Lower lobe of right lung (tissue), 2 donors: ENCODE data around the gene TRERF1. TPM values are rescaled to one million over a fixed set of nuclear protein-coding genes. Genes with fewer than 3 reads are reported as not detected.

Source experiments
- ATAC-seq, 2 donors: fragments of 200-7000 bp; cut with Tn5 transposase; one replicate each; pipeline ENCODE4 v1.9.1; 2020 to 2022; ENCODE audit warnings: mild to moderate bottlenecking in 2 of 2, moderate library complexity in 2 of 2
- DNase-seq: peaks from one replicate; pipeline ENCODE4 v3.0.0-alpha.2; 2020
- H3K27ac ChIP-seq: fragments of 200-600 bp; one replicate; pipeline ENCODE4 v1.8.0; 2022
- H3K27me3 ChIP-seq: fragments of 200-600 bp; one replicate; pipeline ENCODE4 v1.8.0; 2022; ENCODE audit warnings: low read depth
- H3K36me3 ChIP-seq: fragments of 200-600 bp; one replicate; pipeline ENCODE4 v1.8.0; 2022; ENCODE audit warnings: mild to moderate bottlenecking
- H3K4me1 ChIP-seq: fragments of 200-600 bp; one replicate; pipeline ENCODE4 v1.8.0; 2022
- H3K4me3 ChIP-seq: fragments of 200-600 bp; one replicate; pipeline ENCODE4 v1.8.0; 2022; ENCODE audit warnings: mild to moderate bottlenecking
- H3K9me3 ChIP-seq: fragments of 200-600 bp; one replicate; pipeline ENCODE4 v1.8.0; 2022
- intact Hi-C: fragments of 100-400 bp; cut with DNase I; formaldehyde crosslinking; loops from one replicate; pipeline ENCODE4 v1.11.0; 2022
- total RNA-seq: library from RNA; stranded (reverse); fragmentation: NEBNext Ultra II Directional; extraction: Animal tissue kit (Norgen Biotek cat#: 25700); gene quantifications from one replicate; pipeline ENCODE4 v1.2.1, GENCODE V29; 2021
- TF ChIP-seq, protein P1 (sequence below): fragments of 200-600 bp; IDR thresholded peaks from one replicate; pipeline ENCODE4 v1.8.0; 2022; ENCODE audit warnings: antibody characterized with exemption, mild to moderate bottlenecking
- donor health status: DM: no; HTN: yes; CAD: no; lungs with severe emphysema.

TRERF1 gene
- total RNA-seq, 1 donor from 2014 or later = 5.6 TPM

DNA sequence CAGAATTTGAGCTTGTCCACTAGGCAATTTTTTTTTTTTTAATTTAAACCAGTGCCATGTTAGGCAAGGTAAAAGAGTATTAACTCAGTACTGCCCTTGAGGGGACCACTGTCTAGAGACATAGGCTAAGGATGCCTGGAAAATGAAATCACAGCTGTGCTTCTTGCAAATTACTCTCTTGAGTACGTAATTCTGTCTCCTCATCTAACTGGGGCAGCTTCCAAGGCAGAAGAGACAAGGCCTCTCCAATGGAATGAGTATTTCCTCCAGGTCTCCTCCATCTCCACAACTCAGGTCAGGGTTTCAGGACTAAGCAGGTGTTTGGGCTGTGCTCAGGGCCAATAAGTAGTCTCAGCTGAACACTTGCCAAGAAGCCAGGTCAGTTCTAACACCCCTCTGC, 200.2 kb downstream of the TRERF1 start:
- ATAC-seq (peak in 1 of 2 donors; percentile 18), DNase-seq (no peak)
- H3K4me3 ChIP-seq = no peak overlapping the region
- intact Hi-C loops = no loop called here
- H3K36me3 ChIP-seq = peaks cover 18% of the 10 kb centered on the region
- no peak overlapping the region for H3K27ac ChIP-seq
- TF ChIP-seq, protein P1, sequence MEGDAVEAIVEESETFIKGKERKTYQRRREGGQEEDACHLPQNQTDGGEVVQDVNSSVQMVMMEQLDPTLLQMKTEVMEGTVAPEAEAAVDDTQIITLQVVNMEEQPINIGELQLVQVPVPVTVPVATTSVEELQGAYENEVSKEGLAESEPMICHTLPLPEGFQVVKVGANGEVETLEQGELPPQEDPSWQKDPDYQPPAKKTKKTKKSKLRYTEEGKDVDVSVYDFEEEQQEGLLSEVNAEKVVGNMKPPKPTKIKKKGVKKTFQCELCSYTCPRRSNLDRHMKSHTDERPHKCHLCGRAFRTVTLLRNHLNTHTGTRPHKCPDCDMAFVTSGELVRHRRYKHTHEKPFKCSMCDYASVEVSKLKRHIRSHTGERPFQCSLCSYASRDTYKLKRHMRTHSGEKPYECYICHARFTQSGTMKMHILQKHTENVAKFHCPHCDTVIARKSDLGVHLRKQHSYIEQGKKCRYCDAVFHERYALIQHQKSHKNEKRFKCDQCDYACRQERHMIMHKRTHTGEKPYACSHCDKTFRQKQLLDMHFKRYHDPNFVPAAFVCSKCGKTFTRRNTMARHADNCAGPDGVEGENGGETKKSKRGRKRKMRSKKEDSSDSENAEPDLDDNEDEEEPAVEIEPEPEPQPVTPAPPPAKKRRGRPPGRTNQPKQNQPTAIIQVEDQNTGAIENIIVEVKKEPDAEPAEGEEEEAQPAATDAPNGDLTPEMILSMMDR = no peak
- peaks cover 11% of the 10 kb centered on the region for H3K4me1 ChIP-seq
- no peaks in the 10 kb centered on the region for H3K9me3 ChIP-seq
- H3K27me3 ChIP-seq = no peaks in the 10 kb centered on the region

DNA sequence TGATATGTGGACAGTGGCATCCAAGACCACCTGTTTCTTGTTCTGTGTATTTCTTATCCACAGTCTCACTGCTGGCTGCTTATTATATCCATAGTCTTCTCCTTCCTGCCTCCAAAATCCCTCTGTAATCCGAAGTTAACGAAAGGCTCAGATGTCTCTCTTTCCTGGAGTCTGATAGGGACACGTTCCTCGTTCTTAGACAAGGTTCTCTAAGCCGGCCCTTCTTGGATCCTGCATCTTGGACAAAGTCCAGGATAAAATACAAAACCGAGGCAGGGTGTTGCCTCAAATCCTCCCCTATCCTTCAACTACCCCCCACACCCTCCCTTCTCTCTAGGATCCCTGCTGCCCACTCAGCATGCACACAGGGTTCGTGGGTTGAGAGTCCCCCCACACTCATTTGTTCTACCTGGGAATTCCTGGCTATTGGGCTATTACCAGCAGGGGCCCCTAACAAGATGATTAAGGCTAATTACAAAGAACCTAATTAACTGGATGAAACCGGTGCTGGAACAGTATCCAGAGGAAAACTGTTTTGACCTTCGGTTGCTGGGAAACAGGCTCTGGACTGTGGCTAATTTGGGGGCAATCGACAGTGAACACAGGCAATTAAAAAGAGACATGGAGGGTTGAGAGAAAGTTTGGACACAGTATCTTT, 201.3 kb downstream of the TRERF1 start:
- H3K9me3 ChIP-seq = no peaks in the 10 kb centered on the region
- intact Hi-C loops = no loop called here
- no peak overlapping the region for H3K4me3 ChIP-seq
- peaks cover 11% of the 10 kb centered on the region for H3K4me1 ChIP-seq
- TF ChIP-seq, protein P1 = no peak
- H3K36me3 ChIP-seq = peaks cover 18% of the 10 kb centered on the region
- DNase-seq (no peak), ATAC-seq (no peak)
- H3K27me3 ChIP-seq = no peaks in the 10 kb centered on the region
- H3K27ac ChIP-seq = no peak overlapping the region

DNA sequence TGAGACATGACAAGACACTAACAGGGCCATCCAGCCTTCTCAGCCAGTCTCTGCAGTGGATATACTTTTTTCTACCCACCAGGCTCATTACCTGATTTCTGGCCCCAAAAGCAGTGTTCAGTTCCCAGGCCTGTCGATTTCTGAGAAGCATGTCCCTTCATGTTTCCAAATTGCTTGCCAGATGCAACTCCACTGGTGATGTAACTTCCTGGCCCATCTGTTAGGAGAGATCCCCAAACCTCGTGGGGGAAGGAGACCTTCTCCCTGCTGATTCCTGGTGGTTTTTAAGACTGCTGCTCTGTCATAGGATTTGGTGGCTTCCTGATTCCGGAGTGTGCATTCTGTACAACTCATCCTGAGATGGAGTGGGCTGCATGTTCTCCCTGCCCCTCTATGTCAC, 202.4 kb downstream of the TRERF1 start:
- TF ChIP-seq, protein P1 = no peak
- Histone ChIP-seq H3K4me1 (peaks cover 11% of the 10 kb centered on the region), H3K36me3 (peaks cover 18% of the 10 kb centered on the region), H3K27me3 (no peaks in the 10 kb centered on the region), H3K4me3 (no peak overlapping the region), H3K9me3 (no peaks in the 10 kb centered on the region), H3K27ac (no peak overlapping the region)
- intact Hi-C loops = no loop called here
- ATAC-seq (no peak), DNase-seq (no peak)

DNA sequence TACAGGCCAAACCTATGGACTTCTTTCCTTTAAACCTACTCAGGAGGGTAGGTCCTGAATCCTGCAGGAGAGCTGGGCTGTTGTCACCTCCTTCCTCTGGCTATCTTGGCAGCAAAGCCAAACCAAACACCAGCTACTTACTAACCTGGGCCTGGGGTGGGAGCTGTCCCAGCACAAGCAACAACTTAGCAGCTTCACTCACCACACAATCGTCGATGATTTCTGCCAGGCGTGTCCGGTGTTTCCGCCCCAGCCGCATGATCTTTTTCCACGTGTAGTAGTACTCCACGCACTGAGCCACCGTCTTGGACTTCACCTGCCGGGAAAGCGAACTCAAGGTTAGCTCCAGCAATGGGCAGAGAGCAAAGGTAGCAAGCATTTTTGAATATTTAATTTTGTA, 208.7 kb downstream of the TRERF1 start:
- ATAC-seq (no peak), DNase-seq (no peak)
- Histone ChIP-seq H3K9me3 (no peaks in the 10 kb centered on the region), H3K27me3 (no peaks in the 10 kb centered on the region), H3K4me1 (no peaks in the 10 kb centered on the region), H3K27ac (no peak overlapping the region), H3K36me3 (peaks cover 32% of the 10 kb centered on the region), H3K4me3 (no peak overlapping the region)
- intact Hi-C loops = no loop called here
- TF ChIP-seq, protein P1 = no peak

DNA sequence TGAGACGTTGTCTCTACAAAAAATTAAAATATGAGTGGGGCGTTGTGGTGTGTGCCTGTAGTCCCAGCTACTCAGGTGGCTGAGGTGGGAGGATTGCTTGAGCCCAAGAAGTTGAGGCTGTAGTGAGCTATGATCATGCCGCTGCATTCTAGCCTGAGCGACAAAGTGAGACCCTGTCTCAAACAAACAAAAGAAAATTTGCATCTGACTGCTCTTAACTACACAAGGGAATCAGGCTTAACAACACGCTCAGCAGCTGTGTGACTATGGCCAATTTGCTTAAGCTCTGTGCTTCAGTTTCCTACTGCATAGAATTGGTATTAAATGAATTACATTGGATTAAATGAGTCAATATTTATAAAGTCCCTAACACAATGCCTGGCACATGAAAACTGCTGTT, 209.8 kb downstream of the TRERF1 start:
- no peaks in the 10 kb centered on the region for H3K4me1 ChIP-seq
- no peaks in the 10 kb centered on the region for H3K9me3 ChIP-seq
- no peak overlapping the region for H3K27ac ChIP-seq
- peaks cover 32% of the 10 kb centered on the region for H3K36me3 ChIP-seq
- no peaks in the 10 kb centered on the region for H3K27me3 ChIP-seq
- intact Hi-C loops = no loop called here
- no peak for ATAC-seq
- TF ChIP-seq, protein P1 = no peak
- no peak overlapping the region for H3K4me3 ChIP-seq
- DNase-seq = no peak
